Stimulated activated CD4-positive, alpha-beta T cell treated with anti-CD3 and anti-CD28 coated beads, TNF-alpha, amount 100 ng/mL, for 1 hour (primary cell): ENCODE results near the gene STX5.
"Not testable (repeated sequence)": the region's sequence is repeated elsewhere in the genome, so short reads cannot be mapped to it uniquely, and the experiment has no call there.

ENCODE experiments used
- DNase-seq, 3 donors: peaks; one replicate each; pipeline ENCODE4 v3.0.0-alpha.2; 2020; ENCODE audit warnings: low read depth in 3 of 3, low spot score in 1 of 3

Gene STX5

GRCh38 chr11:62830904-62831519 lies 839 bp downstream of the STX5 start:
- no peak for DNase-seq

- not testable (repeated sequence) for DNase-seq
Measured at GRCh38 chr11:62828130-62828529, 3.7 kb downstream of the STX5 start.

GRCh38 chr11:62823677-62824076 lies 8.2 kb downstream of the STX5 start:
- no peak for DNase-seq

GRCh38 chr11:62817129-62817528 lies 14.7 kb downstream of the STX5 start:
- DNase-seq: no peak

GRCh38 chr11:62816557-62816956 lies 15.3 kb downstream of the STX5 start:
- no peak for DNase-seq

- DNase-seq: no peak
Measured at GRCh38 chr11:62811659-62812058, 20.2 kb downstream of the STX5 start.

- DNase-seq: no peak
Measured at GRCh38 chr11:62810748-62811147, 21.1 kb downstream of the STX5 start.

GRCh38 chr11:62806611-62807121 lies 25.2 kb downstream of the STX5 start:
- DNase-seq: no peak

- DNase-seq: peak in 1 of 3 donors; percentile 8
Measured at GRCh38 chr11:62805961-62806441, 25.9 kb downstream of the STX5 start.

- peak; percentile 89 to 97 (median 96) for DNase-seq
Measured at GRCh38 chr11:62805076-62805892, 26.6 kb downstream of the STX5 start, which contains the start of gene NXF1. Gene NXF1, minus strand, starts transcription at chr11:62805440. Its CDS starts 84 bp downstream, at chr11:62805356.

GRCh38 chr11:62804310-62805075 lies 27.4 kb downstream of the STX5 start:
- DNase-seq: no peak

- DNase-seq: no peak
Measured at GRCh38 chr11:62801071-62801470, 30.8 kb downstream of the STX5 start.

GRCh38 chr11:62799486-62799885 lies 32.4 kb downstream of the STX5 start:
- no peak for DNase-seq

GRCh38 chr11:62796281-62796680 lies 35.6 kb downstream of the STX5 start:
- DNase-seq: no peak

- no peak for DNase-seq
Measured at GRCh38 chr11:62794201-62794775, 37.6 kb downstream of the STX5 start.

- DNase-seq: no peak
Measured at GRCh38 chr11:62792202-62792575, 39.7 kb downstream of the STX5 start.

GRCh38 chr11:62791501-62792201 lies 40.2 kb downstream of the STX5 start, which contains the start of gene TMEM223:
Gene TMEM223, minus strand, starts transcription at chr11:62792006. Its CDS starts 12 bp downstream, at chr11:62791994.
- peak; percentile 72 to 87 (median 73) for DNase-seq

GRCh38 chr11:62789576-62789975 lies 42.3 kb downstream of the STX5 start:
- DNase-seq: no peak

GRCh38 chr11:62788991-62789390 lies 42.9 kb downstream of the STX5 start:
- DNase-seq: no peak

GRCh38 chr11:62787005-62787759 lies 44.7 kb downstream of the STX5 start, which contains the start of gene TMEM179B:
Gene TMEM179B, plus strand, starts transcription at chr11:62787402. Its CDS starts 30 bp downstream, at chr11:62787432.
- DNase-seq: peak; percentile 91 to 94 (median 92)
